Measurements from ENCODE around the gene RFWD3. TPM values are rescaled to one million over a fixed set of nuclear protein-coding genes. Genes with fewer than 3 reads are reported as not detected.

The RFWD3 gene
- total RNA-seq, 4 donors from 2014 or later, result 8.1 to 31.9 (median 15.5) TPM

- Histone ChIP-seq H3K36me3 (peaks cover 0 to 70% of the 10 kb centered on the region in 2 donors), H3K4me1 (peaks cover 0 to 19% (median 0%) of the 10 kb centered on the region in 3 donors), H3K4me3 (no peak overlapping the region), H3K27me3 (no peaks in the 10 kb centered on the region), H3K9me3 (no peaks in the 10 kb centered on the region), H3K27ac (no peak overlapping the region)
- ATAC-seq, result no peak
- 74 to 83% methylated on average over 4 to 6 of the region's 6 CpGs for WGBS, 2 donors (ENCODE audit: low coverage in 1 of 2)
- TF ChIP-seq CTCF (IDR thresholded peaks at IDR 0.05) (peak in 2 of 4 experiments; percentile 11 to 27), EP300 (IDR thresholded peaks at IDR 0.05) (no peak)
These were observed 15.6 kb downstream of the RFWD3 start for GRCh38 chr16:74650966-74651567.

GRCh38 chr16:74649839-74650504 is 16.7 kb downstream of the RFWD3 start:
- Histone ChIP-seq H3K27me3 (no peaks in the 10 kb centered on the region), H3K4me3 (no peak overlapping the region), H3K4me1 (peaks cover 0 to 19% (median 0%) of the 10 kb centered on the region in 3 donors), H3K36me3 (peaks cover 0 to 74% of the 10 kb centered on the region in 2 donors), H3K27ac (no peak overlapping the region), H3K9me3 (no peaks in the 10 kb centered on the region)
- WGBS, 2 donors (ENCODE audit: low coverage in 1 of 2), result 14 to 17% methylated on average over 1 of the region's 1 CpG
- no peak for TF ChIP-seq POLR2A (IDR thresholded peaks at IDR 0.05)
- no peak for TF ChIP-seq CTCF (IDR thresholded peaks at IDR 0.05)
- no peak for ATAC-seq

GRCh38 chr16:74641969-74642368 is 24.7 kb downstream of the RFWD3 start:
- 92 to 98% methylated on average over 8 of the region's 8 CpGs for WGBS, 2 donors (ENCODE audit: low coverage in 1 of 2)
- no peaks in the 10 kb centered on the region for H3K9me3 ChIP-seq
- H3K4me3 ChIP-seq, result no peak overlapping the region
- no peak for TF ChIP-seq EP300 (IDR thresholded peaks at IDR 0.05)
- no peak for TF ChIP-seq POLR2A (IDR thresholded peaks at IDR 0.05)
- TF ChIP-seq POLR2AphosphoS5 (IDR thresholded peaks at IDR 0.05), result no peak
- no peak for TF ChIP-seq CTCF (IDR thresholded peaks at IDR 0.05)
- no peaks in the 10 kb centered on the region for H3K4me1 ChIP-seq
- no peaks in the 10 kb centered on the region for H3K27me3 ChIP-seq
- ATAC-seq, result no peak
- H3K36me3 ChIP-seq, result peaks cover 3 to 92% of the 10 kb centered on the region in 2 donors
- no peak overlapping the region for H3K27ac ChIP-seq

GRCh38 chr16:74637742-74638453 is 28.8 kb downstream of the RFWD3 start:
- TF ChIP-seq EP300 (IDR thresholded peaks at IDR 0.05) (no peak), POLR2AphosphoS5 (IDR thresholded peaks at IDR 0.05) (no peak)
- Histone ChIP-seq H3K9me3 (no peaks in the 10 kb centered on the region), H3K27me3 (no peaks in the 10 kb centered on the region), H3K4me3 (no peak overlapping the region), H3K36me3 (peaks cover 0 to 91% of the 10 kb centered on the region in 2 donors), H3K4me1 (no peaks in the 10 kb centered on the region), H3K27ac (no peak overlapping the region)
- ATAC-seq, result no peak
- 86 to 91% methylated on average over 4 to 7 of the region's 7 CpGs for WGBS, 2 donors (ENCODE audit: low coverage in 1 of 2)

- Histone ChIP-seq H3K36me3 (peaks cover 0 to 97% of the 10 kb centered on the region in 2 donors), H3K9me3 (no peaks in the 10 kb centered on the region), H3K27me3 (no peaks in the 10 kb centered on the region), H3K27ac (no peak overlapping the region), H3K4me1 (no peaks in the 10 kb centered on the region), H3K4me3 (no peak overlapping the region)
- 73 to 80% methylated on average over 5 of the region's 5 CpGs for WGBS, 2 donors (ENCODE audit: low coverage in 1 of 2)
- TF ChIP-seq EP300 (IDR thresholded peaks at IDR 0.05), result no peak
- no peak for TF ChIP-seq POLR2A (IDR thresholded peaks at IDR 0.05)
- TF ChIP-seq POLR2AphosphoS5 (IDR thresholded peaks at IDR 0.05), result no peak
- no peak for TF ChIP-seq CTCF (IDR thresholded peaks at IDR 0.05)
- ATAC-seq, result no peak
These were observed 31.4 kb downstream of the RFWD3 start for GRCh38 chr16:74635303-74635702.
